Fibroblast of gingiva (primary cell): Measurements from ENCODE around the gene PI4K2B.
"Not testable (repeated sequence)": the region's sequence is repeated elsewhere in the genome, so short reads cannot be mapped to it uniquely, and the experiment has no call there.

Source experiments
- DNase-seq: peaks from one replicate; pipeline ENCODE4 v3.0.0-alpha.2; 2011; ENCODE audit warnings: low read depth

Gene PI4K2B

DNA sequence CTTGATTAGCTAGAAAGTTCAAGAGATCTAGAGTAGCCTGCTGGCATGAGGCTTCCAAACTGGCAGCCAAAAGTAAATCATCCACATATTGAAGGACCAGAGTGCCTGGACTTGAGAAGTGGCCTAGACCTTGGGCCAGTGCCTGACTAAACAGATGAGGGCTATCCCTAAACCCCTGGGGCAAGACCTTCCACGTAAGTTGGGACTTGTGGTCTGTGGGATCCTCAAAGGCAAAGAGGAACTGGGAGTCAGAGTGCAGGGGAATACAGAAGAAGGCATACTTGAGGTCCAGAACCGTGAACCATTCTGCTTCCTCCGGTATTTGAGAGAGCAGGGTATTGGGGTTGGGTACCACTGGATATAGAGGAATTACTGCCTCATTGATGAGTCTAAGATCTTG is 8.4 kb downstream of the PI4K2B start:
- not testable (repeated sequence) for DNase-seq

DNA sequence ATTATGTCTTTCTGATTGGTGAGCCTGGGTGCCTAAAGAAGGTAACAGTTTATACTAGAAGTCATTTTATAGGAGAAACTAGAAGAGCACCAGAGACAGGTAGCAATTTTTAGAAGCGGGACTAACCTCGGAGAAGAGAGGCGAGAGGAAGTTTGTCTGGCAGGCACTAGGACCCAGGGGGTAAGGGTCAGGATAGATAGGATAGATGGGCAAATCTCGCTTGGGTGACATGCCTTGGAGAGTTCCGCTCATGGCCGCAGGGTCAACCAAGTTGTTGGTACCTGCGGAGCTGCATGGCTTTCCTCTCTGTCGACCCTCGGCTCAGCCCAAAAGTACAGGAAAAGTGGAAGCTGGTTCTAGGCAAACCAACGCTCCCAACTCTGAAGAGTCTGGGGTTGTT is 11.3 kb downstream of the PI4K2B start:
- DNase-seq, result no peak

DNA sequence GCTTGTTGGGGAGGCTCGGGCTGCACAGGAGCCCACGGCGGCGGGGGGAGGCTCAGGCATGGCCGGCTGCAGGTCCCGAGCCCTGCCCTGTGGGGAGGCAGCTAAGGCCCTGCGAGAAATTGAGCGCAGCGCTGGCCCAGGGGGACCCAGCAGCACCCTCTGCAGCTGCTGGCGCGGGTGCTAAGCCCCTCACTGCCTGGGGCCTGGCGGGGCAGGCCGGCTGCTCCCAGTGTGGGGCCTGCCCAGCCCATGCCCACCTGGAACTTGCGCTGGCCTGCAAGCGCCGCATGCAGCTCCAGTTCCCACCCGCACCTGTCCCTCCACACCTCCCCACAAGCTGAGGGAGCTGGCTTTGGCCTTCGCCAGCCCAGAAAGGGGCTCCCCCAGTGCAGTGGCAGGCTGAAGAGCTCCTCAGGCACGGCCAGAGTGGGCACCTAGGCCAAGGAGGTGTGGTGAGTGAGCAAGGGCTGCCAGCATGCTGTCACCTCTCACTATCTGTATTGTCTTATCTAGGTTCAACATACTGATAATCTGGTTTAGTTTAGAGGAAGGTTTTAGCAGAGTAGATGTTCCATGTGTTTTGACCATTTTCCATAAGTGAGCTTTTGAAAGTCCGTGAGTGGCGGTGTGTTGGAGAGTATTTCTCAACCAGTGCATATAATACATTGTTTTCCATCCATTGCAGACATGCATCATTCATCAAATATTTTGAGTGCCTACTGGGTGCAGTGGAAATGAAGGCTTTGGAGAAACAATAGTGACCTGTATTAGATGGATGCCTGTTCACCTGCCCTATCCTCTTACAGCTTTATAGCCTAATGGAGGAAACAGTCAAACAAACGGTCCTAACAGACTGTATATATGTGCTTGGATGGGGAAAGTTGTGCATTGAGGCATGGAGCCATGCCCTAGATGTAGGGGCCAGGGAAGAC is 13.1 kb downstream of the PI4K2B start:
- no peak for DNase-seq

DNA sequence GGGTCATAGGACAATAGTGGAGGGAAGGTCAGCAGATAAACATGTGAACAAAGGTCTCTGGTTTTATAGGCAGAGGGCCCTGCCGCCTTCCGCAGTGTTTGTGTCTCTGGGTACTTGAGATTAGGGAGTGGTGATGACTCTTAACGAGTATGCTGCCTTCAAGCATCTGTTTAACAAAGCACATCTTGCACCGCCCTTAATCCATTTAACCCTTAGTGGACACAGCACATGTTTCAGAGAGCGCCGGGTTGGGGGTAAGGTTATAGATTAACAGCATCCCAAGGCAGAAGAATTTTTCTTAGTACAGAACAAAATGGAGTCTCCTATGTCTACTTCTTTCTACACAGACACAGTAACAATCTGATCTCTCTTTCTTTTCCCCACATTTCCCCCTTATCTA is 15.0 kb downstream of the PI4K2B start:
- DNase-seq, result not testable (repeated sequence)

DNA sequence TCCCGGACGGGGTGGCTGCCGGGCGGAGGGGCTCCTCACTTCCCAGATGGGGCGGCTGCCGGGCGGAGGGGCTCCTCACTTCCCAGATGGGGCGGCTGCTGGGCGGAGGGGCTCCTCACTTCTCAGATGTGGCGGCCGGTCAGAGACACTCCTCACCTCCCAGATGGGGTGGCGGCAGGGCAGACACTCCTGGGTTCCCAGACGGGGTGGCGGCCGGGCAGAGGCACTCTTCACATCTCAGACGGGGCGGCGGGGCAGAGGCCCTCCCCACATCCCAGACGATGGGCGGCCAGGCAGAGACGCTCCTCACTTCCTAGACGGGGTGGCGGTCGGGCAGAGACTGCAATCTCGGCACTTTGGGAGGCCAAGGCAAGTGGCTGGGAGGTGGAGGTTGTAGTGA is 15.7 kb downstream of the PI4K2B start:
- not testable (repeated sequence) for DNase-seq

DNA sequence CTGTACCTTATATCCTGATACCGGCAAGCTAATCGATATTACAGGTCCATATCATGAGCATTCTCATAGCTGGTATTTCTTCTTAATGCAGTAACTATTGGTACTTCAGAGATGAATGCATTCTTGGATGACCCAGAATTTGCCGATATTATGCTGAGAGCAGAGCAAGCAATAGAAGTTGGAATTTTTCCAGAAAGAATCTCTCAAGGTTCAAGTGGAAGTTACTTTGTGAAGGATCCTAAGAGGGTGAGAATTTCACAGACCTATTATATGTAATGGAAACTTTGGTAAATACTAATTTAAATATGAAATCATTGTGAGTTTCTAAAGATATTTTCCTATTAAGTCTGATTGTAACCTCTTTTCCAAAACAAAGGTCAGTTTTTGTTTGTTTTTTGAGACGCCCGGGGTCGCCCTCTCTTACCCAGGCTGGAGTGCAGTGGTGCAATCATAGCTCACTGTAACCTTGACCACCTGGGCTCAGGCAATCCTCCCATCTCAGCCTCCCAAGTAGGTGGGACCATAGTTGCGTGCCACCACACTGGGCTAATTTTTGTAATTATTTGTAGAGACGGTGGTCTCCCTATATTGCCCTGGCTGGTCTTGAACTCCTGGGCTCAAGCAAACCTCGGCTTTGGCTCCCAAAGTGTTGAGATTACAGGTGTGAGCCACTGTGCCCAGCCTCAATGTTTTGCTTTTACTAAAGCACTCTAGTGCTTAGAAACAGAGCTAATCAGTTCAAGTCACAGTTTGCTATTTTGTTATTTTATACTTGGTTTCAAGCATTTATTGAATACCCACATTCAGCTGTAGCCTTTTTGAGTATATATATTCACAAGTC is 18.6 kb downstream of the PI4K2B start:
- DNase-seq, result no peak

DNA sequence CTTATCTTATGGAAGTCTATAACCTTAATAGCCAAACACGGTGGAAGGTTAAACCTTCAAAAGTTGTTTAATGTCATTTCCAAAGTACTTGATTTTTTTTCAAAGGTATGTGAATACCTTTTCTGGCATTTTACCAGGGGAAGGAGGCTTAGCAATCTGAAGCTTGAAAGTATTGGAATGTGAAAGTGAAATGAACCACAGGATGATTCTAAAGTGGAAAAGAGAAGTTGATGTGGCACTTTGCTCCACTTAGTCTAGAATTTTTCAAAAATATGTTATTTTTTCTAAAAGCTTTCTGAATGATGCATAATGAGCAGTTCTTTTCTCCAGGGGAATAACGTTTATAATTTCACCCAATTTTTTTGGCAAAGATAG is 19.2 kb downstream of the PI4K2B start:
- DNase-seq, result no peak

DNA sequence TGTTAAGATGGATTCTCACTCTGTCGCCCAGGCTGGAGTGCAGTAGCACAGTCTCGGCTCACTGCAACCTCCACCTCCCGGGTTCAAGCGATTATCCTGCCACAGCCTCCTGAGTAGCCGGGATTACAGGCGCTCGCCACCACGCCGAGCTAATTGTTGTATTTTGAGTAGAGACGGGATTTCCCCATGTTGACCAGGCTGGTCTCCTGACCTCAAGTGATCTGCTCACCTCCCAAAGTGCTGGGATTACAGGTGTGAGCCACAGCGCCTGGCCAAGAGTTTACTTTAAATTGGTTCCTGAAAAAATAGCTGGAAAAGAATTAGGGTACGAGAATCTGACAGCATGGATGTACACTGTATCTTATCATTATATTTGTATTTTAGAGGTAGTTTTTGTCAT is 20.0 kb downstream of the PI4K2B start:
- DNase-seq, result not testable (repeated sequence)

DNA sequence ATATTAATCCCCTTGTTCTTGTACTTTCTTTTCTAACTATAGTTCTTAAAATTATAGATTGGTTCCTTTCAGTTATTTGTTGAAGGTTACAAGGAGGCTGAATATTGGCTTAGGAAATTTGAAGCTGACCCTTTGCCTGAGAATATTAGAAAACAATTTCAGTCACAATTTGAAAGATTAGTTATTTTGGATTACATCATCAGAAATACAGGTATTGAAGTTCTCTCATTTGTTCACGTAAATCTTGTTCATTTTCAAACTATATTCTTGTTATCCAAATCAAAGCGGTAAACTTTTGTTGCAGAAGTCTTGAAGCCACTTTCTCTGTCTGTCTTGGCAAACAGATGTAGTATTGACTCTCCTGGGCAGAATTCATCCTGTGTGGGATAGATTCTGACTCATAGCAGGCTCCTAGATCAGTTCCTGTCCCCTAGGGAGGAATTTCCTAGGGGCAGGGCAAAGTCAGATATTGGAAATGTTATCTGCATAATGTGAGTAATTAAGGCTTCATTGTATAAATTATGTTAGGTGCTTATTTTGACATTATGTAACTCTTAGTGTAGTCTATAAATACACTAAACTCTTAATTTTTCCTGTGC is 25.2 kb downstream of the PI4K2B start:
- no peak for DNase-seq

DNA sequence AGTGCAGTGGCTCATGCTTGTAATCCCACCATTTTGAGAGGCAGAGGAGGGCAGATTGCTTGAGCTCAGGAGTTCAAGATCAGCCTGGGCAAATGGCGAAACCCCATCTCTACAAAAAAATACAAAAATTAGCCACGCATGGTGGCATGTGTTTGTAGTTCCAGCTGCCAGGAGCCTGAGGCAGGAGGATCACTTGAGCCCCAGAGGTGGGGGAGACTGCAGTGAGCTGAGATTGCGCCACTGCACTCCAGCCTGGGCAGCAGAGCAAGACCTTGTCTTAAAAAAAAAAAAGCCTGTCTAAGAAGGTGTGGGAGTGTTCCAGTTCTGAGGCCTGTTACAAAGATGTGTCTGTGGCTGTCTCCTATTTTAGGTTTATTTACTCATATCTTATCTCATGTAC is 38.0 kb downstream of the PI4K2B start:
- no peak for DNase-seq

DNA sequence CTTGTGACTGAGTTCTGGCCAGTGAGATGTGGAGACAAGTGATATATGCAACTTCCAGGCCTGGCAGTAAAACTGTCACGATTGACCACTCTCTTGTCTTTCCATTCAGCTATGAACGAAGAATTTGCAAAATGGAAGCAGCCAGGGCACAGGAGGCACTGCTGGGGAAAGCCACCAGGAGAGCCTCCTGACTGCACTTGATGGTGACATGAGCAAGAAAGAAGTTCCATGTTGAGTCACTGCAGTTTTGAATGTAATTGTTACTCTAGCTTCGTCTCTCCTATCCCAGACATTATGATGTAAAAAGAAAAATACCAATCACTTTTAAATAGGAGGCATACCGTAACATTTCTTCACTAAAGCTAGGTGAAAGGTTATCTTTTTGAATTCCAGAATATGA is 46.4 kb downstream of the PI4K2B start:
- no peak for DNase-seq

DNA sequence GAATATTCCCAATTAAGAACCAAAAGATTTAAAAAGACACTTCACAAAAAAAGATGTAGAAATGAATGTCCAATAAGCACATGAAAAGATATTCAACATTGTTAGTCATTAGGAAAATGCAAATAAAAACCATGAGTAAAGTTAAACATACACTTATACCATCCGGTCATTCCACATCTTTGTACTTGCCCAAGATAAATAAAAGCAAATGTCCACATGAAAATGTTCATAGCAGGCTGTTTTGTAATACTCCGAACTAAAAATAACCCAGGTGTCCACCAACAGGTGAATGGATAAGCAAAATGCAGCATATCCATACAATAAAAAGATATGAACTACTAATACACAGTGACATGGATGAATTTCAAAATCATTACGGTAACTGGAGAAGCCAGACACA is 50.1 kb downstream of the PI4K2B start:
- no peak for DNase-seq

DNA sequence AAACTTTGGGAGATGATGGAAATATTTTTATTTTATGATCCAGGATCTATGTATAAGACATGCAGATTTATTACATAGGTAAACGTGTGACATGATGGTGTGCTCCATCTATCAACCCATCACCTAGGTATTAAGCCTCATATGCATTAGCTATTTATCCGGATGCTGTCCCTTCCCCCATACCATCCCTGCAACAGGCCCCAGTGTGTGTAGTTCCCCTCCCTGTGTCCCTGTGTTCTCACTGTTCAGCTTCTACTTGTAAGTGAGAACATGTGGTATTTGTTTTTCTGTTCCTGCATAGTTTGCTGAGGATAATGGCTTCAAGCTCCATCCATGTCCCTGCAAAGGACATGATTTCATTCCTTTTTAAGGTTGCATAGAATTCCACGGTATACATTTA is 50.6 kb downstream of the PI4K2B start:
- DNase-seq, result no peak

DNA sequence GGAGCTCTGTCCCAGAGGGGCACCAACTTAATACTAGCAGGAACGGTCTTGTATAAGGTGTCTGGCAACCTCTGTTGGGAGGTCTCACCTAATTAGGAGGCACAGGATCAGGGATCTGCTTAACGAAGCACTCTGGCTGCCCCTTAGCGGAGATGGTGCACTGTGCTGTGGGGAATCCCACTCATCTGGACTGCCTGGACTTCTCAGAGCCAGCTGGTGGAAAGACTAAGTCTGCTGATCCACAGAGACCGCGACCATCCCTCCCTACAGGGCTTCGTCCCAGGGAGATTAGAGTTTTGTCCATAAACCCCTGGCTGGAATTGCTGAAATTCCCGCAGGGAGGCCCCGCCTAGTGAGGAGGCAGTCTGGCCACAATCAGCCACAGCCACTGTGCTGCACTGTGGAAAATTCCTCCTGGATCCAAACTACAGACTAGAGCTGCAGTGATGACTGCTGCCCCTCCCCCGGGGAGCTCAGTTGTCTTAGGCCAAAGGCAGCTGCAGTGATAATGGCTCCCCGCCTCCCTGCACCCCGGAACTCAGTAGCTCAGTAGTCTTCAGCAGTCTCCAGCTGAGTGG is 56.7 kb downstream of the PI4K2B start:
- no peak for DNase-seq

DNA sequence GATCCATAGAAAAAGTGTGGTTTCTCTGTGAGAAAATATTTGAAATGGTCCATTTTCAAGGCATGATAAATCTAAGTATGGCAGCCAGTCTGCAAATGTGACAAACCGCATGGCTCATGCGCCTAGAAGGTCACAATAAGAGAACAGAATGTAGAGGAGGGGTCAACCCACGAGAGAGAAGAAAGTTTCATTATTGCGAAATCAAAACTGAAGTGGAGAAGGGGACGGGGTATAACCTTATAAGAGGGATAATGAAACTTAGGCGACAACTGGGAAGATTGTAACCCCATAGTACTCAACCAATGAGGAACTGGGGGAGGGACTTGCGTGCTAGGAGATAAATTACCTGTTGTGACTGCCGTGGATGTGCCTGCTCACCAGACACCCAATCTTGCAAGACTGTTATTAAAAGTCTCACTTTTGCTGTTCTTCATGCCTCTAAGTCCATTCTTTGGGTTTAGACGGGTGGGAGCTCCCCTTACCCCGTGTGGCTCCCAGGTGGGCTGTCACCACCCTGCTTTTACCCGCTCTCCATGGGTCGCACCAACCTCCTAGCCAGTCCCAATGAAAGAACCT is 57.4 kb downstream of the PI4K2B start:
- no peak for DNase-seq

DNA sequence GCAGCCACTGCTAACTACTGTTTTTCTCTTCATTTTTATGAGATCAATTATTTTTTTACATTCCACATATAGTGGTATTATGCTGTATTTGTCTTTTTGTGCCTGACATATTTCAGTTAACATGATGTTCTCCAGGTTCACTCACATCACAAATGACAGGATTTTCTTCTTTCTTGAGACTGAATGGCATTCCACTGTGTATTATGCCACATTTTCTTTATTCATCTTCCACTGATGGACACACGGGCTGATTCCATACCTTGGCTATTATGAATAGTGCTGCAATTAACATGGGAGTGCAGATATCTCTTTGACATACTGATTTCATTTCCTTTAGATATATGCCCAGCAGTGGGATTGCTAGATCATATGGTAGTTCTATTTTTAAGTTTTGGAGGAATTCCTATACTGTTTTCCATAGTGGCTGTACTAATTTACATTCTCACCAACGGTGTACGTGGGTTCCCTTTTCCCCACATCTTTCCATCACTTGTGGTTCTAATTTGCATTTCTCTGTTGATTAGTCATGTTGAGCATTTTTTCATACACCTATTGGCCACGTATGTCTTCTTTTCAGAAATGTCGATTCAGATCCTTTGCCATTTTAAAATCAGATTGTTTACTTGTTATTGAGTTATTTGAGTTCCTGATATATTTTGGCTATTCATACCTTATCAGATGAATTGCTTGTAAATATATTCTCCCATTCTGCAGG is 63.9 kb downstream of the PI4K2B start:
- no peak for DNase-seq

DNA sequence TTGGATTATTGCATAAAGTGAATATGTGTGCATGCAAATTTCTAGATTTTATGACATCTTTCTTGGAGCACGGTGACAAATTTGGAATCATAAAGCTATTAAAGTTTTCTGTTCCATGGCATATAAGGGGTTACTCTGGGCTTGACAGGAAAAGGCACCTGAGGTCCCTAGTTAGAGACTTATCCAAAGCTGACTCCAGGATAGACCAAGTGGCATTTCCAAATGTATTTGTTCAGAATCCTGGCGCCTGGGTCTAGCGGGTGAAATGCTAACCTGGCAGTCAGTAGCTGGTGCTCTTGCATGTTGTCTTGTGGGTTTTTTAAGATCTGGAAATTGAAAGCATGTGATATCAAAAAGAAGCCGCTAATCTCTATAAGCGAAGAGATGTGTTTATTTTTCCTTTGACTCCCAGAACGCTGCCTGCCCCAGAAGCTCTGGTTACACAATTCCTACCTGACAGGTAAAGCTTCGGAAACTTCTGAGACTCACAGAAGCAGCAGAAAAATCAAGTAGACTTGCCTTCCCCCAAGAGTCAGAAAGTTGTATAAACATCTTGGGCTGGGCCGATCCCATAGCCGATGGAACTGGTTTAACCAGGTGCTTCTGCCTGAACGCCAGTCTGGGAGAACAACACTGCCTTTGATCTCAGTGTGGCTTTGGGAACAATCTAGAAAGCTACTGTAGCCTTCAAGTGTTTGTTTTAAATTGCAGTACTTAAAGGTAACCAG is 65.8 kb downstream of the PI4K2B start:
- DNase-seq, result no peak

DNA sequence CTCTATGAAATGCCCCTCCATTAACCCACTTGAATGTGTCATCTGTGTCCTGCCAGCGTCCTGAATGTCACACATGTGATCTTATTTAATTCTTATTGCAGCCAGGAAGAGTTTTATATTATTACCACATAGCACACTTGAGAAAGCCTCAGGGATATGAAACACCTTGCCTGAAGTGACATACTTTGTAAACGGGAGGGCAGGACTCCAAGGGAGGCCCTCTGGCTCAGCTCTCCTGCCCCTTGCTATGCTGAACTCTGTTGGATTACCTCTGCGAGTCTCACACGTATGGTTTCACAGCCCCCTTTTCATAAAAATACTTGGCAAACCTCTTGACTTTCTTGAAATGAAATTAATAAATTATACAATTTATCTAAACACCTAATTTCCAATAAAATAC is 67.6 kb downstream of the PI4K2B start:
- no peak for DNase-seq

DNA sequence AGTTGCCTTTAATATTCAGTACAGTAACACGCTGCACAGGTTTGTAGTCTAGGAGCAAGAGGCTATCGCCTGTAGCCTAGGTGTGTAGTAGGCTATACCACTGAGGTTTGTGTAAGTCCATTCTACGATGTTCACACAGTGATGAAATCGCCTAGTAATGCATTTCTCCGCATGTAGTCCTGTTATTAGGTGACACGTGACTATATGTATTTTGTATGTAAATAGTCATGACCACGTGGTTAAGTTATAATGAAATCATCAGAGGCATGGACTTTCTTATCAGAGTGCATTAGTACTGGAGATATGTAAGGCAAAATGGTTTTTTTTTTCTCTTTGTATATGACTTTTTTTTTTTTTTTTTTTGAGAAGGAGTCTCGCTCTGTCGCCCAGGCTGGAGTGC is 68.8 kb downstream of the PI4K2B start:
- no peak for DNase-seq

DNA sequence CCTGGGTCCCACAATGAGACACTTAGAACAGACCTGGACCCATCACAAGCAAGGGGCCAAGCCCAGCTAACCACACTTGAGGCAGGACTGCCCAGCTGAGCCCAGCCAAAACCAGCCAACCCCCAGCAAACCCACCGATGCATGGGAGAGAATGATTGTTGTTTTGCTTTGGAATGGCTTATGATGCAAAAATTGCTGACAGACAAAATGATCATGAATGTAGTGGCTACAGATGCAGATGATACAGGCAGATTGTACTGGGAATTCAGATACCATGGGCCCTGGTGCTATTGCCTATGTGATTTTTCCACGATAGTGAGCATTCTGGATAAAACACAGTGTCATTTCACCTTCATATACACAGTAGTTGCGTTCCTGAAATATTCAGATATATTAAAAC is 69.7 kb downstream of the PI4K2B start:
- DNase-seq, result no peak
